BJ (cell line): ENCODE results near the gene FNIP1. TPM values are rescaled to one million over a fixed set of nuclear protein-coding genes. Genes with fewer than 3 reads are reported as not detected.

ENCODE experiments used
- CTCF ChIA-PET: fragments of 350-600 bp; formaldehyde crosslinking; extraction: SDS; loops from one replicate; lab custom pipeline; 2021; ENCODE audit warnings: antibody characterized with exemption, inconsistent platforms; lab: Yijun Ruan, JAX
- POLR2A ChIA-PET: fragments of 300-600 bp; sonication (Branson Sonifier 250); formaldehyde crosslinking; extraction: SDS; loops from one replicate; lab custom pipeline; 2021; ENCODE audit warnings: antibody characterized with exemption; lab: Charles Lee
- DNase-seq: peaks from one replicate; pipeline ENCODE4 v3.0.0-alpha.2; 2011; ENCODE audit warnings: low read depth
- H3K27me3 ChIP-seq: 2 replicates; pipeline ENCODE4 v1.6.0; 2011; ENCODE audit warnings: low read length; ENCODE audit not compliant: control insufficient read depth, insufficient read depth
- H3K36me3 ChIP-seq: 2 replicates; pipeline ENCODE4 v1.5.1; 2011; ENCODE audit warnings: low read length; ENCODE audit not compliant: control insufficient read depth, insufficient read depth
- H3K4me3 ChIP-seq: 2 replicates; pipeline ENCODE4 v1.5.1; 2011; ENCODE audit warnings: low read depth, mild to moderate bottlenecking, control low read depth, low read length
- polyA plus RNA-seq: library from polyadenylated mRNA; depleted of rRNA; stranded (reverse); fragments of >200 nt; gene quantifications from 2 replicates; pipeline ENCODE4 v1.2.3, GENCODE V29; 2011
- TF ChIP-seq, protein P1 (sequence below): IDR thresholded peaks from 2 replicates; pipeline ENCODE4 v1.5.1; 2011; ENCODE audit warnings: low read depth, mild to moderate bottlenecking, control low read depth, inconsistent platforms, low read length, moderate library complexity; ENCODE audit not compliant: insufficient read depth

The FNIP1 gene
- polyA plus RNA-seq, 1 experiment: 5.3 TPM

DNA sequence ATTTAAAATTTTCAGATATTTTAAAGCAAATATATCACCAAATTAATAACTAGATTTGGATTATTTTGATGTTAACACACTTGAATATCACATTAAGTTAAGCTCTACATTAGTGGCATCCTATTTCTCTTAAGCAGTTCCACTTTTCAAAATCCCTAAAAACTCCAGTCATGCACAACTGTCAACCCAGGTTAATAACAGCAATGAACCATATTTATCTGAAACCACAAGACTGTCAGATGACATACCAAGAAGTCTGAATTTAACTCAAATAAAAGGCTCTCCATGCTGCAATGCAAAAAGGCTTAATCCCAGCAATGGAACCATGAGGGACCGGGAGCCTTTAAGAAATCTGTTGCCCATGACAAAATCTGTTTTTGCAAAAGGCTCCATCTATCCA is 27.5 kb downstream of the FNIP1 start:
- Histone ChIP-seq H3K4me3 (no peak overlapping the region), H3K27me3 (no peaks in the 10 kb centered on the region), H3K36me3 (no peaks in the 10 kb centered on the region)
- ChIA-PET CTCF (no interaction called here), POLR2A (no interaction called here)
- DNase-seq: no peak
- TF ChIP-seq, protein P1, sequence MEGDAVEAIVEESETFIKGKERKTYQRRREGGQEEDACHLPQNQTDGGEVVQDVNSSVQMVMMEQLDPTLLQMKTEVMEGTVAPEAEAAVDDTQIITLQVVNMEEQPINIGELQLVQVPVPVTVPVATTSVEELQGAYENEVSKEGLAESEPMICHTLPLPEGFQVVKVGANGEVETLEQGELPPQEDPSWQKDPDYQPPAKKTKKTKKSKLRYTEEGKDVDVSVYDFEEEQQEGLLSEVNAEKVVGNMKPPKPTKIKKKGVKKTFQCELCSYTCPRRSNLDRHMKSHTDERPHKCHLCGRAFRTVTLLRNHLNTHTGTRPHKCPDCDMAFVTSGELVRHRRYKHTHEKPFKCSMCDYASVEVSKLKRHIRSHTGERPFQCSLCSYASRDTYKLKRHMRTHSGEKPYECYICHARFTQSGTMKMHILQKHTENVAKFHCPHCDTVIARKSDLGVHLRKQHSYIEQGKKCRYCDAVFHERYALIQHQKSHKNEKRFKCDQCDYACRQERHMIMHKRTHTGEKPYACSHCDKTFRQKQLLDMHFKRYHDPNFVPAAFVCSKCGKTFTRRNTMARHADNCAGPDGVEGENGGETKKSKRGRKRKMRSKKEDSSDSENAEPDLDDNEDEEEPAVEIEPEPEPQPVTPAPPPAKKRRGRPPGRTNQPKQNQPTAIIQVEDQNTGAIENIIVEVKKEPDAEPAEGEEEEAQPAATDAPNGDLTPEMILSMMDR: no peak

DNA sequence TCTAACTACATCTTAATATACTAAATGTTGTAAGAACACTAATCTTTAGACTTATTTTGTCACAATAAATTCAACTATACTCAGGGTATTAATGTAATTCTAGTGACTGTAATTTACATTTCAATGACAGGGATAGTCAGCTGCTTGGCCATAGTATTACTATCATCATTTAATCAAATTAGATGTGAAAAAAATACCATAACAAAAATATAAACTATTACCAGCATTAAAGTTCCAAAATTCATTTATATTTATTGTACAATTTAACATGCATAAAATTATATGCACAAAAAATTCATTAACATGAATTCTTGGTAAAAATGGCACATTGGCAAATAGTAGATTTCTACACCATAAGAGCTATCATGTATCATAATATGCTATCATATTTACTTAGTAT is 28.9 kb downstream of the FNIP1 start:
- no peaks in the 10 kb centered on the region for H3K27me3 ChIP-seq
- DNase-seq: no peak
- ChIA-PET CTCF (interaction anchor here (1.1 kb wide), 1 partner anchor 10 kb away, joined by 3 read pairs; no protein-coding TSS in a partner anchor), POLR2A (no interaction called here)
- TF ChIP-seq, protein P1: no peak
- H3K4me3 ChIP-seq: no peak overlapping the region
- 0 out of 2 replicates have a peak, but pooled peaks cover 1% of the 10 kb centered on the region for H3K36me3 ChIP-seq

DNA sequence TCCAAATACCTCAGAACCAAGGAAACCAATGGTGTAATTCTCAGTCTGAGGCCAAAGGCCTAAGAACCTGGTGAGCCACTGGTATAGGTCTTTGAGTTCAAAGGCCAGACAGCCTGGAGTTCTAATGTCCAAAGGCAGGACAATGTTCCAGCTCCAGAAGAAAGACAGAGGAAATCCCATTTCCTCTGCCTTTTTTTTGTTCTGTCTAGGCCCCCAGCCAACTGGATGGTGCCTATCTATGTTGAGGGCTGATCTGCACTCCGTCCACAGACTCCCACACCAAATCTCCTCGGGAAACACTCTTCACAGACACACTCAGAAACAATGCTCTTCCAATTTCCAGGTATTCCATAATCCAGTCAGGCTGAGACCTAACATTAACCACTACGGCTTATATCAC is 30.1 kb downstream of the FNIP1 start:
- CTCF ChIA-PET: interaction anchor here (1.1 kb wide), 1 partner anchor 8 kb away, joined by 3 read pairs; no protein-coding TSS in a partner anchor
- Histone ChIP-seq H3K4me3 (no peak overlapping the region), H3K36me3 (0 out of 2 replicates have a peak, but pooled peaks cover 1% of the 10 kb centered on the region), H3K27me3 (no peaks in the 10 kb centered on the region)
- TF ChIP-seq, protein P1: no peak
- no peak for DNase-seq
- POLR2A ChIA-PET: no interaction called here

DNA sequence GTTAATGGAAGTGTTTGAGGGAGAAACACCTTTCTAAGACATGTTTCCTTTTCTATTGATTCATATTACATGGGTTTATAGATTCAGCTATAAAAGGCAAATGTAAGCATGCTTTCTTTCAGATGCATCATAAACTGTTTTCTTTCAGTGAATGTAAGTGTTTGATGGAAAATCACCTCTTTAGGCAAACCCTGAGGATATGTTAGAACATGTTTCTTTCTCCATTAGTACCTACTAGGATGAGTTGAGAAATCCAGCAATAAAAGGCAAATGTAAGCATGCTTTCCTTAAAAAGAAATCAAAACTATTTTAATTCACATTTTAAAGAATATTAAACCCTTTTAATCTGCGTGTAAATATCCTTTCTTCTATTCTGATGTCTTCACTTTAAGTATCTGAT is 31.6 kb downstream of the FNIP1 start:
- no peak for DNase-seq
- Histone ChIP-seq H3K4me3 (no peak overlapping the region), H3K27me3 (no peaks in the 10 kb centered on the region), H3K36me3 (0 out of 2 replicates have a peak, but pooled peaks cover 1% of the 10 kb centered on the region)
- TF ChIP-seq, protein P1: no peak
- CTCF ChIA-PET: no interaction called here
- POLR2A ChIA-PET: no interaction called here

DNA sequence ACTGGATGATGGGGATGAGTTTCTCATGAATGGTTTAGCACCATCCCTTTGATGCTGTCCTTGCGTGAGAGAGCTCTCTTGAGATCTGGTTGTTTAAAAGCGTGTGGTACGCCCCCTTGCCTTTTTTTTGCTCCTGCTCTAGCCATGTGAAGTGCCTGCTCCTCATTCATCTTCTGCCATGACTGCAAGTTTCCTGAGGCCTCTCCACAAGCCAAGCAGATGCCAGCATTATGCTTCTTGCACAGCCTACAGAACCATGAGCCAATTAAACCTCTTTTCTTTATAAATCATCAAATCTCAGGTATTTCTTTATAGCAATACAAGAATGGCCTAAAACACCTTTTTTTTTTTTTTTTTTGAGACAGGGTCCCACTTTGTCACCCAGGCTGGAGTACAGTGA is 32.8 kb downstream of the FNIP1 start:
- POLR2A ChIA-PET: no interaction called here
- 0 out of 2 replicates have a peak, but pooled peaks cover 1% of the 10 kb centered on the region for H3K36me3 ChIP-seq
- no peak overlapping the region for H3K4me3 ChIP-seq
- H3K27me3 ChIP-seq: no peaks in the 10 kb centered on the region
- TF ChIP-seq, protein P1: no peak
- CTCF ChIA-PET: no interaction called here
- no peak for DNase-seq
